HEK293 (cell line): Measurements from ENCODE around the gene RSBN1L.

Experiments used
- CTCF ChIA-PET: fragments of 350-600 bp; formaldehyde crosslinking; extraction: SDS; loops from one replicate; lab custom pipeline; 2021; ENCODE audit warnings: antibody characterized with exemption; lab: Yijun Ruan, JAX
- POLR2A ChIA-PET: fragments of 300-600 bp; formaldehyde crosslinking; extraction: SDS; loops from one replicate; lab custom pipeline; 2020; ENCODE audit warnings: antibody characterized with exemption, inconsistent platforms; lab: Yijun Ruan, JAX
- H3K27ac ChIP-seq: fragments of 200-500 bp; sonication (Bioruptor generic); 2 replicates; pipeline ENCODE4 v1.5.1; 2014; ENCODE audit warnings: low read depth, low read length, control low read depth, inconsistent platforms; ENCODE audit errors: extremely low read depth
- H3K36me3 ChIP-seq, 2 experiments: fragments of 200-500 bp in 1 of 2; sonication (Bioruptor generic) in 1 of 2; 1 replicate in 1 of 2; 2 replicates in 1 of 2; pipeline ENCODE4 v1.5.1; 2014 to 2017; ENCODE audit warnings: inconsistent platforms in 2 of 2, low read length in 2 of 2; ENCODE audit not compliant: control insufficient read depth in 2 of 2, insufficient read depth in 1 of 2
- H3K4me1 ChIP-seq: fragments of 200-500 bp; sonication (Bioruptor generic); 2 replicates; pipeline ENCODE4 v1.5.1; 2014; ENCODE audit warnings: mild to moderate bottlenecking, low read length, inconsistent platforms; ENCODE audit not compliant: control insufficient read depth, insufficient read depth
- H3K4me3 ChIP-seq: 2 replicates; pipeline ENCODE4 v1.5.1; 2011; ENCODE audit warnings: low read depth, mild to moderate bottlenecking, control low read depth, low read length, moderate library complexity
- H3K9me3 ChIP-seq: fragments of 200-500 bp; sonication (Bioruptor generic); 2 replicates; pipeline ENCODE4 v1.5.1; 2014; ENCODE audit warnings: low read depth, low read length, inconsistent platforms; ENCODE audit not compliant: control insufficient read depth, insufficient read depth
- BCL11B ChIP-seq: fragments of 450-650 bp; formaldehyde crosslinking; IDR thresholded peaks from 2 replicates; pipeline ENCODE4 v1.5.1; 2016; ENCODE audit warnings: low read depth, missing biosample characterization, missing genetic modification characterization
- GFI1B ChIP-seq: fragments of 450-650 bp; formaldehyde crosslinking; IDR thresholded peaks from 2 replicates; pipeline ENCODE4 v1.5.1; 2016; ENCODE audit warnings: missing biosample characterization, missing genetic modification characterization
- HOXA7 ChIP-seq: sonication (generic); formaldehyde crosslinking; IDR thresholded peaks from 2 replicates; pipeline ENCODE4 v1.8.1; 2022; ENCODE audit warnings: missing genetic modification reagents, borderline replicate concordance
- SCRT1 ChIP-seq: fragments of 450-650 bp; formaldehyde crosslinking; IDR thresholded peaks from 2 replicates; pipeline ENCODE4 v1.5.1; 2016; ENCODE audit warnings: missing biosample characterization, missing genetic modification characterization, borderline replicate concordance
- SP2 ChIP-seq: fragments of 450-650 bp; formaldehyde crosslinking; IDR thresholded peaks from 2 replicates; pipeline ENCODE4 v1.5.1; 2016; ENCODE audit warnings: missing biosample characterization, missing genetic modification characterization
- ZFP3 ChIP-seq: fragments of 450-650 bp; formaldehyde crosslinking; IDR thresholded peaks from 2 replicates; pipeline ENCODE4 v1.5.1; 2016; ENCODE audit warnings: low read depth, missing biosample characterization, missing genetic modification characterization
- ZFP37 ChIP-seq: fragments of 450-650 bp; formaldehyde crosslinking; IDR thresholded peaks from 2 replicates; pipeline ENCODE4 v1.5.1; 2016; ENCODE audit warnings: missing biosample characterization, missing genetic modification characterization
- ZNF155 ChIP-seq: fragments of 450-650 bp; formaldehyde crosslinking; IDR thresholded peaks from 2 replicates; pipeline ENCODE4 v1.5.1; 2016; ENCODE audit warnings: missing biosample characterization, missing genetic modification characterization
- ZNF16 ChIP-seq: fragments of 450-650 bp; formaldehyde crosslinking; IDR thresholded peaks from 2 replicates; pipeline ENCODE4 v1.5.1; 2016; ENCODE audit warnings: low read depth, missing biosample characterization, missing genetic modification characterization
- ZNF169 ChIP-seq: fragments of 450-650 bp; formaldehyde crosslinking; IDR thresholded peaks from 2 replicates; pipeline ENCODE4 v1.5.1; 2016; ENCODE audit warnings: missing biosample characterization, missing genetic modification characterization
- ZNF184 ChIP-seq: fragments of 450-650 bp; IDR thresholded peaks from 2 replicates; pipeline ENCODE4 v1.5.1; 2018; ENCODE audit warnings: missing biosample characterization, mild to moderate bottlenecking, missing genetic modification characterization
- ZNF214 ChIP-seq: fragments of 450-650 bp; formaldehyde crosslinking; IDR thresholded peaks from 2 replicates; pipeline ENCODE4 v1.5.1; 2017; ENCODE audit warnings: missing biosample characterization, mild to moderate bottlenecking, missing genetic modification characterization, borderline replicate concordance
- ZNF248 ChIP-seq: fragments of 450-650 bp; formaldehyde crosslinking; IDR thresholded peaks from 2 replicates; pipeline ENCODE4 v1.5.1; 2017; ENCODE audit warnings: missing biosample characterization, missing genetic modification characterization
- ZNF274 ChIP-seq, 2 experiments: fragments of 200-500 bp in 1 of 2; fragments of 450-650 bp in 1 of 2; sonication (Bioruptor generic) in 1 of 2; formaldehyde crosslinking in 1 of 2; IDR thresholded peaks; 2 replicates each; pipeline versions ENCODE4 v1.5.1 to v1.6.1; 2014 to 2016; ENCODE audit warnings: borderline replicate concordance in 1 of 2, inconsistent platforms in 1 of 2, low read length in 1 of 2, missing biosample characterization in 1 of 2, missing genetic modification characterization in 1 of 2
- ZNF311 ChIP-seq: fragments of 450-650 bp; formaldehyde crosslinking; IDR thresholded peaks from 2 replicates; pipeline ENCODE4 v1.5.1; 2017; ENCODE audit warnings: missing biosample characterization, missing genetic modification characterization, borderline replicate concordance
- ZNF324 ChIP-seq: fragments of 450-650 bp; formaldehyde crosslinking; IDR thresholded peaks from 2 replicates; pipeline ENCODE4 v1.5.1; 2016; ENCODE audit warnings: missing biosample characterization, missing genetic modification characterization
- ZNF426 ChIP-seq: fragments of 450-650 bp; formaldehyde crosslinking; IDR thresholded peaks from 2 replicates; pipeline ENCODE4 v1.5.1; 2017; ENCODE audit warnings: missing biosample characterization, missing genetic modification characterization, mild to moderate bottlenecking, inconsistent platforms, moderate library complexity
- ZNF521 ChIP-seq: fragments of 450-650 bp; formaldehyde crosslinking; IDR thresholded peaks from 2 replicates; pipeline ENCODE4 v1.5.1; 2017; ENCODE audit warnings: missing biosample characterization, mild to moderate bottlenecking, missing genetic modification characterization
- ZNF610 ChIP-seq: fragments of 450-650 bp; formaldehyde crosslinking; IDR thresholded peaks from 2 replicates; pipeline ENCODE4 v1.5.1; 2016; ENCODE audit warnings: missing biosample characterization, missing genetic modification characterization, borderline replicate concordance
- ZNF692 ChIP-seq: fragments of 450-650 bp; formaldehyde crosslinking; IDR thresholded peaks from 2 replicates; pipeline ENCODE4 v1.5.1; 2016; ENCODE audit warnings: missing biosample characterization, missing genetic modification characterization
- ZNF830 ChIP-seq: fragments of 450-650 bp; IDR thresholded peaks from 2 replicates; pipeline ENCODE4 v1.5.0; 2018; ENCODE audit warnings: missing biosample characterization, missing genetic modification characterization, low read depth, mild to moderate bottlenecking, moderate library complexity
- TF ChIP-seq, protein P1 (sequence below): fragments of 450-650 bp; formaldehyde crosslinking; IDR thresholded peaks from 2 replicates; pipeline ENCODE4 v1.5.1; 2016; ENCODE audit warnings: missing biosample characterization, missing genetic modification characterization
- TF ChIP-seq, protein P2 (sequence below): fragments of 450-650 bp; formaldehyde crosslinking; IDR thresholded peaks from 2 replicates; pipeline ENCODE4 v1.5.1; 2017; ENCODE audit warnings: missing biosample characterization, missing genetic modification characterization
- TF ChIP-seq, protein P3 (sequence below): fragments of 450-650 bp; formaldehyde crosslinking; IDR thresholded peaks from 2 replicates; pipeline ENCODE4 v1.5.1; 2016; ENCODE audit warnings: missing biosample characterization, missing genetic modification characterization

Gene RSBN1L

DNA sequence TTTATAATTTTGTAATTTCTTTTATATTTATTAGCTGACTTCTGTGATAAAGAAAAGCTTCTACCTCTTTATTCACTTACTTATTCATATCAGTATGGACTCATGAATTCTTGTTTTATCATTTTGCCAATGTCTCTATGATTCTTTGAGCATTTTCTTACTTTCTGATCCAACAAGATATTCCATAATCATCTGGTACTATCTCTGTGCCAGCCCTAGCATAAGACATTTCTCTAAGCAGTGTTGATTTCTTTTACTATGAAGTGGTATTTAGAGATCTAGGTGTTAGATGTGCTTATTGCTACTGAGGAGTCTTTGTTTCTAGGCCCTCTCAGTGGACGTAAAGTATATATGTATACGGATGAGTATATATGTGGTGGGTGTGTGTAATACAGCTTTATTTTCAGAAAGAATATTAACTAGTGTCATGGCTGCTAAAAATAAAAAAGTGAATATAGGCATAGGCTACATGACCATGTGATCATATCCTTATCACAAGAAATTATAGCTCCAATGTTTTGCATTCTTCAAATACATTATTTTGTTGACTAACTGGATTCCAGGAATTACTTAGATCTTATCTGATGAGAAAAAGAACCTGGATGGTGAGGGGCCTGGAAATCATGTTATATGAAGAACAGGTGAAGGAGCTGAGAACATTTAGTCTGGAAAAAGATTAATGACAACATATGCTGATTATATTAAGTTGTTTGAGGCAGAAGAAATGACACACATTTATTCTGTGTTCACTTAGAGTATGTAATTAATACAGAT lies 115.4 kb downstream of the RSBN1L start (continued):
- TF ChIP-seq ZNF610 (tag by site-specific recombination) (no peak), ZNF169 (tag by site-specific recombination) (no peak), BCL11B (tag by site-specific recombination) (no peak), ZNF692 (no peak), ZNF184 (tag by site-specific recombination) (no peak)

GRCh38 chr7:77812290-77812685 lies 116.0 kb downstream of the RSBN1L start:
- POLR2A ChIA-PET = interaction anchor here (0.7 to 1.5 kb wide), 2 partner anchors 10 to 13 kb away, joined by 4 to 5 read pairs; no protein-coding TSS in a partner anchor
- Histone ChIP-seq H3K4me3 (no peak overlapping the region), H3K4me1 (no peaks in the 10 kb centered on the region), H3K36me3 (no peaks in the 10 kb centered on the region; a peak in 1 of 3 replicates), H3K9me3 (no peaks in the 10 kb centered on the region), H3K27ac (no peak overlapping the region)
- TF ChIP-seq ZNF324 = no peak
- no peak for TF ChIP-seq ZNF830
- no peak for TF ChIP-seq ZFP37
- TF ChIP-seq SP2 (tag by site-specific recombination) = no peak
- TF ChIP-seq GFI1B (tag by site-specific recombination) = no peak
- TF ChIP-seq, protein P1, sequence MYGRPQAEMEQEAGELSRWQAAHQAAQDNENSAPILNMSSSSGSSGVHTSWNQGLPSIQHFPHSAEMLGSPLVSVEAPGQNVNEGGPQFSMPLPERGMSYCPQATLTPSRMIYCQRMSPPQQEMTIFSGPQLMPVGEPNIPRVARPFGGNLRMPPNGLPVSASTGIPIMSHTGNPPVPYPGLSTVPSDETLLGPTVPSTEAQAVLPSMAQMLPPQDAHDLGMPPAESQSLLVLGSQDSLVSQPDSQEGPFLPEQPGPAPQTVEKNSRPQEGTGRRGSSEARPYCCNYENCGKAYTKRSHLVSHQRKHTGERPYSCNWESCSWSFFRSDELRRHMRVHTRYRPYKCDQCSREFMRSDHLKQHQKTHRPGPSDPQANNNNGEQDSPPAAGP (tag by site-specific recombination) = no peak
- no peak for TF ChIP-seq ZNF426 (tag by site-specific recombination)
- no peak for TF ChIP-seq ZNF16 (tag by site-specific recombination)
- TF ChIP-seq, protein P2, sequence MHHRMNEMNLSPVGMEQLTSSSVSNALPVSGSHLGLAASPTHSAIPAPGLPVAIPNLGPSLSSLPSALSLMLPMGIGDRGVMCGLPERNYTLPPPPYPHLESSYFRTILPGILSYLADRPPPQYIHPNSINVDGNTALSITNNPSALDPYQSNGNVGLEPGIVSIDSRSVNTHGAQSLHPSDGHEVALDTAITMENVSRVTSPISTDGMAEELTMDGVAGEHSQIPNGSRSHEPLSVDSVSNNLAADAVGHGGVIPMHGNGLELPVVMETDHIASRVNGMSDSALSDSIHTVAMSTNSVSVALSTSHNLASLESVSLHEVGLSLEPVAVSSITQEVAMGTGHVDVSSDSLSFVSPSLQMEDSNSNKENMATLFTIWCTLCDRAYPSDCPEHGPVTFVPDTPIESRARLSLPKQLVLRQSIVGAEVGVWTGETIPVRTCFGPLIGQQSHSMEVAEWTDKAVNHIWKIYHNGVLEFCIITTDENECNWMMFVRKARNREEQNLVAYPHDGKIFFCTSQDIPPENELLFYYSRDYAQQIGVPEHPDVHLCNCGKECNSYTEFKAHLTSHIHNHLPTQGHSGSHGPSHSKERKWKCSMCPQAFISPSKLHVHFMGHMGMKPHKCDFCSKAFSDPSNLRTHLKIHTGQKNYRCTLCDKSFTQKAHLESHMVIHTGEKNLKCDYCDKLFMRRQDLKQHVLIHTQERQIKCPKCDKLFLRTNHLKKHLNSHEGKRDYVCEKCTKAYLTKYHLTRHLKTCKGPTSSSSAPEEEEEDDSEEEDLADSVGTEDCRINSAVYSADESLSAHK (tag by site-specific recombination) = no peak
- no peak for TF ChIP-seq HOXA7
- no peak for TF ChIP-seq SCRT1
- TF ChIP-seq, protein P3, sequence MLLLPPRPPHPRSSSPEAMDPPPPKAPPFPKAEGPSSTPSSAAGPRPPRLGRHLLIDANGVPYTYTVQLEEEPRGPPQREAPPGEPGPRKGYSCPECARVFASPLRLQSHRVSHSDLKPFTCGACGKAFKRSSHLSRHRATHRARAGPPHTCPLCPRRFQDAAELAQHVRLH (tag by site-specific recombination) = no peak
- no peak for TF ChIP-seq ZNF521 (tag by site-specific recombination)
- TF ChIP-seq ZNF248 (tag by site-specific recombination) = no peak
- CTCF ChIA-PET = interaction anchor here (1.0 kb wide), 1 partner anchor 13 kb away, joined by 4 read pairs; the partner anchor contains the start of gene PHTF2

GRCh38 chr7:77813180-77813579 lies 116.9 kb downstream of the RSBN1L start:
- POLR2A ChIA-PET = interaction anchor here (1.5 kb wide), 1 partner anchor 14 kb away, joined by 5 read pairs; no protein-coding TSS in a partner anchor
- TF ChIP-seq ZNF426 (tag by site-specific recombination) (no peak), ZNF274 (IDR thresholded peaks at IDR 0.05; ENCODE audit: low read length) (no peak), ZNF274 (tag by site-specific recombination; IDR thresholded peaks at IDR 0.05; ENCODE audit: borderline replicate concordance) (no peak), ZNF155 (tag by site-specific recombination) (no peak), ZFP3 (tag by site-specific recombination) (no peak), ZNF214 (no peak), BCL11B (tag by site-specific recombination) (no peak), ZNF311 (tag by site-specific recombination) (no peak)

More at GRCh38 chr7:77813180-77813579, 116.9 kb downstream of the RSBN1L start:
- no peaks in the 10 kb centered on the region; a peak in 1 of 3 replicates for H3K36me3 ChIP-seq
- H3K27ac ChIP-seq = no peak overlapping the region
- H3K4me1 ChIP-seq = no peaks in the 10 kb centered on the region
- no peak overlapping the region for H3K4me3 ChIP-seq
- CTCF ChIA-PET = no interaction called here
- H3K9me3 ChIP-seq = no peaks in the 10 kb centered on the region
